Tibial nerve (tissue), 4 donors: ENCODE data around the gene APC2. TPM values are rescaled to one million over a fixed set of nuclear protein-coding genes. Genes with fewer than 3 reads are reported as not detected.

ENCODE experiments used
- DNase-seq, 2 donors: peaks; one replicate each; pipeline ENCODE4 v3.0.0-alpha.2; 2019; ENCODE audit warnings: low spot score in 2 of 2
- H3K27ac ChIP-seq, 4 donors: fragments of 200-600 bp; sonication (generic) in 3 of 4; one replicate each; pipeline ENCODE4 v1.5.1; 2017 to 2019; ENCODE audit warnings: mild to moderate bottlenecking in 1 of 4
- H3K27me3 ChIP-seq, 2 donors: fragments of 200-600 bp; sonication (generic) in 1 of 2; one replicate each; pipeline versions ENCODE4 v1.5.1 to v1.6.0; 2017 to 2019
- H3K36me3 ChIP-seq, 3 donors: fragments of 200-600 bp; sonication (generic); one replicate each; pipeline ENCODE4 v1.5.1; 2018 to 2019
- H3K4me1 ChIP-seq, 4 donors: fragments of 200-600 bp; sonication (generic) in 3 of 4; one replicate each; pipeline ENCODE4 v1.5.1; 2017 to 2019
- H3K4me3 ChIP-seq, 4 donors: fragments of 200-600 bp; sonication (generic) in 3 of 4; one replicate each; pipeline ENCODE4 v1.5.1; 2017 to 2019; ENCODE audit warnings: mild to moderate bottlenecking in 1 of 4, moderate library complexity in 1 of 4
- H3K9me3 ChIP-seq, 4 donors: fragments of 200-600 bp; sonication (generic) in 3 of 4; one replicate each; pipeline ENCODE4 v1.5.1; 2017 to 2019
- CTCF ChIP-seq, 5 experiments: fragments of 200-600 bp in 3 of 5; fragments of 450-650 bp in 2 of 5; sonication (generic) in 3 of 5; IDR thresholded peaks; one replicate each; pipeline ENCODE4 v1.5.1; 2016 to 2019; ENCODE audit warnings: antibody characterized with exemption in 5 of 5, mild to moderate bottlenecking in 3 of 5, moderate library complexity in 2 of 5
- EP300 ChIP-seq, 2 donors: sonication (generic); formaldehyde crosslinking; IDR thresholded peaks; one replicate each; pipeline ENCODE4 v1.6.1; 2017; ENCODE audit warnings: antibody characterized with exemption in 2 of 2, mild to moderate bottlenecking in 1 of 2
- POLR2A ChIP-seq, 2 donors: fragments of 450-650 bp; IDR thresholded peaks; one replicate each; pipeline ENCODE4 v1.6.1; 2017; ENCODE audit warnings: antibody characterized with exemption in 2 of 2, mild to moderate bottlenecking in 2 of 2, moderate library complexity in 2 of 2
- WGBS, 2 donors: methylation state at CpG; one replicate each; pipeline ENCODE4 v1.1.5; 2018; 5-methylcytosine and 5-hydroxymethylcytosine counted together
- total RNA-seq, 4 donors: library from RNA; depleted of rRNA; stranded (reverse); fragments of >200 nt; gene quantifications; one replicate each; pipeline ENCODE4 v1.1.0, GENCODE V29; 2016

Gene APC2
- total RNA-seq, 4 donors from 2014 or later: 1.7 to 10.2 (median 4.2) TPM

- DNase-seq: no peak
- Histone ChIP-seq H3K27me3 (peaks cover 0 to 63% of the 10 kb centered on the region in 2 donors), H3K27ac (peak overlapping the region in 2 of 4 donors; percentile 64 to 71), H3K36me3 (no peaks in the 10 kb centered on the region), H3K9me3 (peaks cover 0 to 12% (median 0%) of the 10 kb centered on the region in 4 donors), H3K4me3 (peak overlapping the region in 1 of 4 donors; percentile 61), H3K4me1 (peaks cover 0 to 66% (median 16%) of the 10 kb centered on the region in 4 donors)
- TF ChIP-seq POLR2A (IDR thresholded peaks at IDR 0.05) (no peak), CTCF (IDR thresholded peaks at IDR 0.05) (no peak), EP300 (IDR thresholded peaks at IDR 0.05) (no peak)
- 45 to 50% methylated on average over 18 to 22 of the region's 22 CpGs for WGBS, 2 donors
These were observed 61.7 kb downstream of the APC2 start for GRCh38 chr19:1511318-1512317.

- peak in 2 of 5 experiments; percentile 22 to 30 for TF ChIP-seq CTCF (IDR thresholded peaks at IDR 0.05)
- TF ChIP-seq EP300 (IDR thresholded peaks at IDR 0.05): no peak
- no peak for TF ChIP-seq POLR2A (IDR thresholded peaks at IDR 0.05)
- Histone ChIP-seq H3K4me1 (peaks cover 0 to 57% (median 12%) of the 10 kb centered on the region in 4 donors), H3K36me3 (no peaks in the 10 kb centered on the region), H3K27ac (peak within 1 kb of the TSS; percentile 41 to 85 (median 62)), H3K9me3 (peaks cover 0 to 12% (median 0%) of the 10 kb centered on the region in 4 donors), H3K27me3 (peaks cover 0 to 57% of the 10 kb centered on the region in 2 donors), H3K4me3 (peak within 1 kb of the TSS; percentile 19 to 61 (median 43))
- 5 to 9% methylated on average over 30 to 31 of the region's 78 CpGs for WGBS, 2 donors
- no peak for DNase-seq
These were observed 63.0 kb downstream of the APC2 start, which contains the start of gene ADAMTSL5 for GRCh38 chr19:1512671-1513498. Gene ADAMTSL5 (minus strand): TSS chr19:1513019. CDS start chr19:1510943, 2,076 bp downstream.

- Histone ChIP-seq H3K4me1 (peaks cover 0 to 50% (median 12%) of the 10 kb centered on the region in 4 donors), H3K27ac (peak overlapping the region in 3 of 4 donors; percentile 41 to 85 (median 71)), H3K36me3 (no peaks in the 10 kb centered on the region), H3K27me3 (peaks cover 0 to 57% of the 10 kb centered on the region in 2 donors), H3K9me3 (peaks cover 0 to 6% (median 0%) of the 10 kb centered on the region in 4 donors), H3K4me3 (peak overlapping the region; percentile 19 to 61 (median 43))
- WGBS, 2 donors: 5 to 8% methylated on average over 22 of the region's 52 CpGs
- TF ChIP-seq CTCF (IDR thresholded peaks at IDR 0.05) (peak; percentile 29 to 60 (median 46)), EP300 (IDR thresholded peaks at IDR 0.05) (no peak)
- no peak for DNase-seq
These were observed 63.8 kb downstream of the APC2 start for GRCh38 chr19:1513499-1514294.

- H3K36me3 ChIP-seq: no peaks in the 10 kb centered on the region
- peaks cover 0 to 6% (median 0%) of the 10 kb centered on the region in 4 donors for H3K9me3 ChIP-seq
- whole genome bisulfite sequencing, 2 donors: 43 to 56% methylated on average over 10 of the region's 10 CpGs
These were observed 64.4 kb downstream of the APC2 start for GRCh38 chr19:1514295-1514661.

More at GRCh38 chr19:1514295-1514661, 64.4 kb downstream of the APC2 start:
- DNase-seq: no peak
- Histone ChIP-seq H3K4me3 (no peak overlapping the region), H3K27ac (peak overlapping the region in 1 of 4 donors; percentile 85), H3K27me3 (peaks cover 0 to 57% of the 10 kb centered on the region in 2 donors), H3K4me1 (peaks cover 0 to 49% (median 12%) of the 10 kb centered on the region in 4 donors)
- TF ChIP-seq EP300 (IDR thresholded peaks at IDR 0.05) (no peak), POLR2A (IDR thresholded peaks at IDR 0.05) (no peak), CTCF (IDR thresholded peaks at IDR 0.05) (no peak)
